ENCODE results near the gene LGMN.

DNA sequence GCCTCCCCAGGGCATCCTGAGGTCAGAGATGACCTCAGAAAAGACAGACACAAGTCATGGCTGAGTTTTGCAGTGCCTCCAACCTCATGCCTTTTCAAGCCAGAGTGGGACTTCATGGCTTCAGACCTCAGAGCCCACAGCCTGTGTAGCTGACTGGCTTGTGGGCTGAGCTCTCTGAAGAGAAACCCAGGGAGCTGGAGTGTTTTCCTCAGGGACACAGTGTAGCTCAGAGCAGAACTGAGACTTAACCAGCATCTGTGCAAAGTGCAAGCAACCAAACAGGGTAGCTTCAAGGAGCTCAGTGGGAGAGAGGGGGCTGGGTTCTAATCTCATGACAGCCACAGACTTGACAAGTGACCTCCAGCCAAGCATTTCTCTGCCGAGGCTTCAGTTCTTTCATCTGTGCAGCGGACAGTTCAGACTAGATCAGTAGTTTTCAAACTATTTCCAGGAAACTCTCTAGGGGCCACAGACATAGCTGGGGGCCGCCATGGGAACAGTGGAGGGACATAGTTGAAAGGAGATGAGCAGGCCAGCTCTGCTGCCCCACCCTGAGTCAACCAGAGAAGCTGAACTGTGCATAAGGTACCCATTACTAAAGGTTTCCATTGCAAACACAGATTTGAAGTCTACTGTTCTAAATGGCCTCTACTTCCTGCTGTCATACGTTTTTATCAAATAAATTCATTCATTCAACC lies 80.0 kb downstream of the LGMN start:
- TF ChIP-seq SLC30A9 (CRISPR knock-in tag; IDR thresholded peaks at IDR 0.05): no peak
- no peak for TF ChIP-seq TAF7 (tag; IDR thresholded peaks at IDR 0.05)
- TF ChIP-seq EP300 (IDR thresholded peaks at IDR 0.05; ENCODE audit: low read length): no peak
- TF ChIP-seq, protein P1, sequence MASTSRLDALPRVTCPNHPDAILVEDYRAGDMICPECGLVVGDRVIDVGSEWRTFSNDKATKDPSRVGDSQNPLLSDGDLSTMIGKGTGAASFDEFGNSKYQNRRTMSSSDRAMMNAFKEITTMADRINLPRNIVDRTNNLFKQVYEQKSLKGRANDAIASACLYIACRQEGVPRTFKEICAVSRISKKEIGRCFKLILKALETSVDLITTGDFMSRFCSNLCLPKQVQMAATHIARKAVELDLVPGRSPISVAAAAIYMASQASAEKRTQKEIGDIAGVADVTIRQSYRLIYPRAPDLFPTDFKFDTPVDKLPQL (IDR thresholded peaks at IDR 0.05; ENCODE audit: extremely low read depth, insufficient read length): no peak
- no peak for TF ChIP-seq LCOR (CRISPR knock-in tag; IDR thresholded peaks at IDR 0.05)
- TF ChIP-seq NUFIP1 (IDR thresholded peaks at IDR 0.05; ENCODE audit: partially characterized antibody): no peak
- no peak for TF ChIP-seq FOXM1 (IDR thresholded peaks at IDR 0.05; ENCODE audit: low read depth)
- TF ChIP-seq FOXM1 (CRISPR knock-in tag; IDR thresholded peaks at IDR 0.05; ENCODE audit: low read depth): no peak
- no peak for TF ChIP-seq CBX1 (IDR thresholded peaks at IDR 0.05; ENCODE audit: low read depth)
